H9 (cell line): ENCODE measurements around the gene GLT6D1. TPM values are rescaled to one million over a fixed set of nuclear protein-coding genes. Genes with fewer than 3 reads are reported as not detected.

Experiments
- DNase-seq: peaks from one replicate; pipeline ENCODE4 v3.0.0-alpha.2; 2017
- H2AFZ ChIP-seq: one replicate; pipeline ENCODE4 v1.6.1; 2013; ENCODE audit warnings: mild to moderate bottlenecking, low read length, control low read depth, moderate library complexity
- H2AK5ac ChIP-seq: 2 replicates; pipeline ENCODE4 v1.6.1; 2013; ENCODE audit warnings: low read length, control low read depth, mixed read lengths; ENCODE audit not compliant: insufficient read length
- H2BK120ac ChIP-seq: one replicate; pipeline ENCODE4 v1.6.1; 2013; ENCODE audit warnings: low read depth, mild to moderate bottlenecking, low read length, control low read depth, inconsistent platforms; ENCODE audit not compliant: poor library complexity, severe bottlenecking
- H2BK12ac ChIP-seq: 2 replicates; pipeline ENCODE4 v1.6.1; 2013; ENCODE audit warnings: low read length, control low read depth, mixed read lengths, low read depth; ENCODE audit not compliant: insufficient read length
- H2BK15ac ChIP-seq: 2 replicates; pipeline ENCODE4 v1.6.1; 2013; ENCODE audit warnings: low read depth, low read length, control low read depth
- H2BK20ac ChIP-seq: one replicate; pipeline ENCODE4 v1.6.1; 2013; ENCODE audit warnings: low read depth, mild to moderate bottlenecking, low read length, control low read depth, inconsistent platforms; ENCODE audit not compliant: poor library complexity, severe bottlenecking
- H2BK5ac ChIP-seq: 2 replicates; pipeline ENCODE4 v1.6.1; 2013; ENCODE audit warnings: low read length, control low read depth, mixed read lengths; ENCODE audit not compliant: insufficient read length
- H3K14ac ChIP-seq: 2 replicates; pipeline ENCODE4 v1.6.1; 2013; ENCODE audit warnings: low read length, control low read depth; ENCODE audit not compliant: insufficient read depth
- H3K18ac ChIP-seq: 2 replicates; pipeline ENCODE4 v1.6.1; 2013; ENCODE audit warnings: low read depth, mild to moderate bottlenecking, mixed read lengths, low read length, control low read depth; ENCODE audit not compliant: insufficient read length
- H3K23ac ChIP-seq: 2 replicates; pipeline ENCODE4 v1.6.1; 2013; ENCODE audit warnings: low read length, control low read depth, mixed read lengths, low read depth; ENCODE audit not compliant: insufficient read length
- H3K23me2 ChIP-seq: 2 replicates; pipeline ENCODE4 v1.6.1; 2013; ENCODE audit warnings: low read depth, mild to moderate bottlenecking, mixed read lengths, low read length, control low read depth; ENCODE audit not compliant: insufficient read length, poor library complexity, severe bottlenecking
- H3K27ac ChIP-seq: 2 replicates; pipeline ENCODE4 v1.5.1; 2013; ENCODE audit warnings: low read length, control low read depth, mixed read lengths, low read depth; ENCODE audit not compliant: insufficient read length
- H3K27me3 ChIP-seq: 2 replicates; pipeline ENCODE4 v1.6.1; 2013; ENCODE audit warnings: low read length, control low read depth, inconsistent platforms; ENCODE audit not compliant: insufficient read depth
- H3K4ac ChIP-seq: 2 replicates; pipeline ENCODE4 v1.6.1; 2013; ENCODE audit warnings: low read depth, mild to moderate bottlenecking, control low read depth, inconsistent platforms, low read length, moderate library complexity
- H3K4me1 ChIP-seq: 2 replicates; pipeline ENCODE4 v1.6.1; 2013; ENCODE audit warnings: low read length, control low read depth, inconsistent platforms; ENCODE audit not compliant: insufficient read depth
- H3K4me2 ChIP-seq: 2 replicates; pipeline ENCODE4 v1.6.1; 2013; ENCODE audit warnings: low read length, control low read depth, mixed read lengths; ENCODE audit not compliant: insufficient read length, insufficient read depth
- H3K56ac ChIP-seq: 2 replicates; pipeline ENCODE4 v1.6.1; 2013; ENCODE audit warnings: low read depth, mild to moderate bottlenecking, mixed read lengths, low read length, control low read depth; ENCODE audit not compliant: insufficient read length
- H3K79me1 ChIP-seq: 2 replicates; pipeline ENCODE4 v1.6.1; 2013; ENCODE audit warnings: low read depth, mild to moderate bottlenecking, moderate library complexity, low read length, control low read depth, inconsistent platforms; ENCODE audit not compliant: insufficient read depth, poor library complexity, severe bottlenecking
- H3K79me2 ChIP-seq: 2 replicates; pipeline ENCODE4 v1.6.1; 2013; ENCODE audit warnings: low read length, control low read depth, inconsistent platforms; ENCODE audit not compliant: insufficient read depth
- H3K9ac ChIP-seq: 2 replicates; pipeline ENCODE4 v1.6.1; 2013; ENCODE audit warnings: low read length, control low read depth, mixed read lengths; ENCODE audit not compliant: insufficient read length; ENCODE audit errors: extremely low read depth
- H3K9me3 ChIP-seq: one replicate; pipeline ENCODE4 v1.6.1; 2013; ENCODE audit warnings: low read depth, low read length, inconsistent platforms; ENCODE audit not compliant: control insufficient read depth
- H3T11ph ChIP-seq: one replicate; pipeline ENCODE4 v1.6.1; 2013; ENCODE audit warnings: mild to moderate bottlenecking, low read length, control low read depth, inconsistent platforms
- H4K20me1 ChIP-seq: one replicate; pipeline ENCODE4 v1.6.1; 2013; ENCODE audit not compliant: control insufficient read depth, insufficient read length, insufficient read depth
- H4K5ac ChIP-seq: 2 replicates; pipeline ENCODE4 v1.6.1; 2013; ENCODE audit warnings: low read depth, mild to moderate bottlenecking, mixed read lengths, low read length, control low read depth; ENCODE audit not compliant: insufficient read length
- H4K8ac ChIP-seq: replicated peaks from 2 replicates; pipeline ENCODE4 v1.6.1; 2013; ENCODE audit warnings: low read length, control low read depth, mixed read lengths, low read depth; ENCODE audit not compliant: insufficient read length
- H4K91ac ChIP-seq: 2 replicates; pipeline ENCODE4 v1.6.1; 2013; ENCODE audit warnings: low read depth, mild to moderate bottlenecking, moderate library complexity, mixed read lengths, low read length, control low read depth; ENCODE audit not compliant: insufficient read length
- H3K27ac Mint-ChIP-seq, 3 experiments: 2 replicates in 2 of 3; 3 replicates in 1 of 3; pipeline ENCODE4 v1.8.0; 2020 to 2021; ENCODE audit warnings: mixed read lengths in 3 of 3, mild to moderate bottlenecking in 1 of 3, moderate library complexity in 1 of 3
- H3K27me3 Mint-ChIP-seq: 2 replicates; pipeline ENCODE4 v1.8.0; 2021; ENCODE audit warnings: low read depth, mild to moderate bottlenecking, moderate library complexity, mixed read lengths
- H3K36me3 Mint-ChIP-seq, 3 experiments: 2 replicates in 2 of 3; 3 replicates in 1 of 3; pipeline ENCODE4 v1.8.0; 2020 to 2021; ENCODE audit warnings: low read depth in 3 of 3, mixed read lengths in 3 of 3; ENCODE audit not compliant: insufficient read depth in 1 of 3
- H3K4me1 Mint-ChIP-seq, 2 experiments: 2 replicates each; pipeline ENCODE4 v1.8.0; 2020; ENCODE audit warnings: mixed read lengths in 2 of 2
- H3K4me3 Mint-ChIP-seq, 2 experiments: 2 replicates in 1 of 2; 3 replicates in 1 of 2; pipeline ENCODE4 v1.8.0; 2020 to 2021; ENCODE audit warnings: mild to moderate bottlenecking in 2 of 2, mixed read lengths in 2 of 2, moderate library complexity in 1 of 2
- H3K9me3 Mint-ChIP-seq, 2 experiments: 2 replicates in 1 of 2; 3 replicates in 1 of 2; pipeline ENCODE4 v1.8.0; 2020; ENCODE audit warnings: mild to moderate bottlenecking in 2 of 2, mixed read lengths in 2 of 2, moderate library complexity in 1 of 2
- CTCF ChIP-seq: fragments of 200-600 bp; sonication (generic); conservative IDR thresholded peaks from 3 replicates; pipeline ENCODE4 v1.8.0; 2021; ENCODE audit warnings: antibody characterized with exemption, mild to moderate bottlenecking
- WGBS: extraction: QIAGEN DNeasy Blood & Tissue Kit; methylation state at CpG from one replicate; pipeline ENCODE4 v1.1.7; 2013; ENCODE audit warnings: missing lambda C conversion rate, low lambda C conversion rate, mixed read lengths; ENCODE audit not compliant: insufficient read length; ENCODE audit errors: extremely low coverage; 5-methylcytosine and 5-hydroxymethylcytosine counted together
- total RNA-seq: library from RNA; stranded (reverse); gene quantifications from 2 replicates; pipeline ENCODE4 v1.2.1, GENCODE V29; 2021

GLT6D1 gene
- total RNA-seq, 1 experiment from 2014 or later: not detected

GRCh38 chr9:135587658-135588057 lies 51.7 kb downstream of the GLT6D1 start:
- no CpG with 5 or more reads among the region's 7 CpGs for WGBS
- TF ChIP-seq CTCF: no peak
- no peak overlapping the region for H3K27ac Mint-ChIP-seq

More at GRCh38 chr9:135587658-135588057, 51.7 kb downstream of the GLT6D1 start:
- H3K27ac ChIP-seq: no peak overlapping the region
- H3K9me3 ChIP-seq: no peaks in the 10 kb centered on the region
- no peak overlapping the region for H4K5ac ChIP-seq
- no peak overlapping the region for H2BK20ac ChIP-seq
- H3K14ac ChIP-seq: no peak overlapping the region
- no peaks in the 10 kb centered on the region for H3K36me3 Mint-ChIP-seq
- H2BK120ac ChIP-seq: no peak overlapping the region
- no peaks in the 10 kb centered on the region; a peak in 1 of 5 replicates for H3K9me3 Mint-ChIP-seq
- no peak overlapping the region for H3K4me3 Mint-ChIP-seq
- no peak overlapping the region for H3K9ac ChIP-seq
- no peak overlapping the region for H2BK15ac ChIP-seq
- no peak overlapping the region for H2AFZ ChIP-seq
- H3K23ac ChIP-seq: no peak overlapping the region
- no peak overlapping the region for H3K4me2 ChIP-seq
- no peak overlapping the region for H2BK5ac ChIP-seq
- H3K79me2 ChIP-seq: no peaks in the 10 kb centered on the region
- peak; percentile 36 for DNase-seq
- no peak overlapping the region for H3T11ph ChIP-seq
- no peak overlapping the region for H4K91ac ChIP-seq
- H3K4ac ChIP-seq: no peak overlapping the region
- no peak overlapping the region for H2BK12ac ChIP-seq
- no peaks in the 10 kb centered on the region; the same call in 1 of the 2 replicates for H3K27me3 Mint-ChIP-seq
- no peaks in the 10 kb centered on the region for H4K20me1 ChIP-seq
- no peak overlapping the region for H2AK5ac ChIP-seq
- H3K23me2 ChIP-seq: no peaks in the 10 kb centered on the region
- no peak overlapping the region for H3K18ac ChIP-seq
- no peaks in the 10 kb centered on the region for H3K4me1 Mint-ChIP-seq
- no peaks in the 10 kb centered on the region for H3K4me1 ChIP-seq
- H3K56ac ChIP-seq: no peak overlapping the region
- no peaks in the 10 kb centered on the region for H3K79me1 ChIP-seq
- no peak overlapping the region for H4K8ac ChIP-seq
- H3K27me3 ChIP-seq: no peaks in the 10 kb centered on the region
